GM13977 (cell line): Measurements from ENCODE around the gene COPB2.

ENCODE experiments used
- DNase-seq: peaks from one replicate; pipeline ENCODE4 v3.0.0; 2012; ENCODE audit warnings: low spot score
- in situ Hi-C: fragments of 300-500 bp; cut with MboI; formaldehyde crosslinking; loops from one replicate; pipeline ENCODE4 v1.12.0; 2022; ENCODE audit warnings: low sequenced_read_pairs, low pct_unique_long_range_greater_than_20kb, mixed read lengths, inconsistent platforms; ENCODE audit not compliant: unreplicated experiment
- TF ChIP-seq, protein P1 (sequence below): IDR thresholded peaks from 2 replicates; pipeline ENCODE4 v1.5.1; 2012; ENCODE audit warnings: mild to moderate bottlenecking, control low read depth; ENCODE audit not compliant: insufficient read depth; ENCODE audit errors: extremely low read depth, missing control alignments

COPB2 gene

DNA sequence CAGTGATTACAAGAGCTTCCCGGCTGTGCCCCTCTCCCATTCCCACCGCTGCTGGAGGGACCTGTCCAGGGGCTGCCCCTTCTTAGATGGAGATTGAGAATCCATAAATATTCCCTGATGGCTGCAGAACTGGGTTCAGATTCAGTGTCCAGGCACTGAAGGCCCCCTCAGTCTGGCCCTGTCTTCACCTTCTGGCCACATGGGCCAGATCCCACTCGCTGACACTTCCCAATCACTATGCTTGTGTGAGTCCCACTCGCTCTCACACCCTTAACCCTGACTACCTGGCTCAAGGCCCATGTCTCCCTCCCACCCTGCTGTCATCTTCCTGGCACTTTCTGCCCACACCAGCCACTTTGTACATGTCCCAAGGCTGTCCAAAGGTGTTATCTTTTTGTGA is 61.1 kb downstream of the COPB2 start:
- DNase-seq = peak; percentile 6
- in situ Hi-C loops = loop anchor here (25.0 kb wide), 1 partner anchor 216 kb away; no protein-coding TSS in a partner anchor
- TF ChIP-seq, protein P1, sequence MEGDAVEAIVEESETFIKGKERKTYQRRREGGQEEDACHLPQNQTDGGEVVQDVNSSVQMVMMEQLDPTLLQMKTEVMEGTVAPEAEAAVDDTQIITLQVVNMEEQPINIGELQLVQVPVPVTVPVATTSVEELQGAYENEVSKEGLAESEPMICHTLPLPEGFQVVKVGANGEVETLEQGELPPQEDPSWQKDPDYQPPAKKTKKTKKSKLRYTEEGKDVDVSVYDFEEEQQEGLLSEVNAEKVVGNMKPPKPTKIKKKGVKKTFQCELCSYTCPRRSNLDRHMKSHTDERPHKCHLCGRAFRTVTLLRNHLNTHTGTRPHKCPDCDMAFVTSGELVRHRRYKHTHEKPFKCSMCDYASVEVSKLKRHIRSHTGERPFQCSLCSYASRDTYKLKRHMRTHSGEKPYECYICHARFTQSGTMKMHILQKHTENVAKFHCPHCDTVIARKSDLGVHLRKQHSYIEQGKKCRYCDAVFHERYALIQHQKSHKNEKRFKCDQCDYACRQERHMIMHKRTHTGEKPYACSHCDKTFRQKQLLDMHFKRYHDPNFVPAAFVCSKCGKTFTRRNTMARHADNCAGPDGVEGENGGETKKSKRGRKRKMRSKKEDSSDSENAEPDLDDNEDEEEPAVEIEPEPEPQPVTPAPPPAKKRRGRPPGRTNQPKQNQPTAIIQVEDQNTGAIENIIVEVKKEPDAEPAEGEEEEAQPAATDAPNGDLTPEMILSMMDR = no peak

DNA sequence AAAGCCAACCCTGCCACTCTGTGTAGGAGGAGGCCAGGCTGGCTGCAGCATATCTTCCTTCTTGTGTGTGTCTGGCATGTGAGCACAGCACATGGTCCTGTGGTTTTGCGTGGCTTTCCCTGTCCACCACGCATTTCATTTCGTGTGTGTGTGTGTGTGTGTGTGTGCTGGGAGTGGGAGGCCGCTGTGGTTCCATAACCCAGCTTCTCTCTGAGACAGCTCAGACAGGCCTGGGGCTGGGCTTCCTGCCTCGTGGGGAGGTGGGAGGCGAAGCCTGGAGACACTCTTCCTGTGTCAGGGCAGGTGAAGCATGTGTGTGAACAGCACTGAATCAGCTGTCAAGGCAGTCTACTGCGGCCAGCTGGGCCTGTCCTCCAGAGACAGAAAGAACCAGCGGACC is 61.6 kb downstream of the COPB2 start:
- in situ Hi-C loops = loop anchor here (25.0 kb wide), 1 partner anchor 216 kb away; no protein-coding TSS in a partner anchor
- DNase-seq = no peak
- TF ChIP-seq, protein P1 = no peak

DNA sequence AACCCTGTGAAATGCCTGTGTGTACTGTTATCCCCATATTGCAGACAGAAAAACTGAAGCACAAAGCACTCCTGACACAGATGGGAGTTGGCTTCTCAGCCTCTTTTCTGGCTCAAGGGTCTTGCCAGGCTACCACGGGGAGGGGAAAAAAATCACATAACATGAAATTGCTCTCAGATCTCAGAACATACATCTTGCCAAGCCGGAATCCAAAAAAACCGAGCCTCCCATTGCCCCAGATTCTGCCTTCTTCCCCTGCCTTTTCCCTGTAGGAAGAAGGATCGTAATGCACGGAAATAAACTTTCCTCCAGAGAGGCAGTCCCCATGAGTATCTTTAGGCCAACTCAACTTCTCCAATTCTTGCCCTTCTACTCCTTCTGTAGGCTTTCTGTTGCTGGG is 62.2 kb downstream of the COPB2 start:
- in situ Hi-C loops = loop anchor here (25.0 kb wide), 1 partner anchor 215 kb away; no protein-coding TSS in a partner anchor
- TF ChIP-seq, protein P1 = no peak
- DNase-seq = no peak

DNA sequence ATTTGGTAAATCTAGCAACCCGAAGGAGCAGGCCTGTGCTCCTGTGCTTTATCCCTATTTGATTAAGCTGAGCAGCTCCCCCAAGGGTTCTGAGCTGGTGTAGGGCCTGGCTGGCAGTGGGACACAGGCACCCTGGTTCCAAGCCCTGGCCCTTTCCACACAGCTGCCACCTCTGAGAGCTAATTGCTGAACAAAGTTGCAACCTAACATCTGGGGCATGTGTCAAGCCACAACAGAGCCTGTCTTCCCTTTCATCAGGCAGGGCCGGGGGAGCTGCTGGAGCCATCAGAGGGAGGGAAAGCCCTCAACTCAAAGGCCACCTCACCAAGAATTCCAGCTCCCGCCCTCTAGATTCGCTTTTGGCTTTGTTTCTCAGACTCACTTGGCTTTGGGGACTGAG is 62.7 kb downstream of the COPB2 start:
- TF ChIP-seq, protein P1 = no peak
- in situ Hi-C loops = loop anchor here (25.0 kb wide), 1 partner anchor 214 kb away; no protein-coding TSS in a partner anchor
- DNase-seq = no peak

DNA sequence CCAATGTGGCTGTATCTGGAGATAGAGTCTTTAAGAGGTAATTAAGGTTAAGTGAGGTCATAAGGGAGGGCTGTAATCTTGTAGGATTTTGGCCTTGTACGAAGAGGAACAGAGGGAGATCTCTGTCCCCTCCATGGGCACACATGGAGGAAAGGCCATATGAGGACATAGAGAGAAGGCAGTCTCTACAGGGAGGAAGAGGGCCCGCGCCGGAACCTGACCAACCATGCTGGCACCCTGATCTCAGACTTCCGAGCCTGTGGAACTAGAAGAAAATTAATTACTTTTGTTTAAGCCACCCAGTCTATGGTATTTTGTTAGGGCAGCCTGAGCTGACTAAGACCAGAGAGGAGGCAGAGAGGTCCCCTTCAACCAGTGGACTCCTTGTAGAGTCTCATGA is 63.3 kb downstream of the COPB2 start:
- DNase-seq = no peak
- in situ Hi-C loops = loop anchor here (25.0 kb wide), 1 partner anchor 214 kb away; no protein-coding TSS in a partner anchor
- TF ChIP-seq, protein P1 = no peak

DNA sequence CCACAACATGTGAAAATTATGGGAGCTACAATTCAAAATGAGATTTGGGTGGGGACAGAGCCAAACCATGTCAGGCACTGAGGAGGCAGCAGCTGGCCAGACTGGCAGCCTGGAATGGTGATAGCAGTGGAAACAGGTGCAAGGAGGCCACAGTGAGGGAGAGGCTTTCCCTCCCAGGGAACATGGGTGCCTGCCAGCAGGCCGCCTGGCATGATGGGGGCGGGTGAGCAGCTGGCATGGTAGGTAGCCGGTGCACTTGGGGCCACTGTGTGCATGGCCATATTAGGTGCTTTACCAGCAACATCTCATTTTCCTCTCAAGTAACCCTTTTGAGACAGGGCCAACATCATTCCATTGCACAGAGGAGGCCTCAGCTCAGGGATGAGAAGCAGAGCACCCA is 63.9 kb downstream of the COPB2 start:
- DNase-seq = no peak
- TF ChIP-seq, protein P1 = no peak
- in situ Hi-C loops = loop anchor here (25.0 kb wide), 1 partner anchor 213 kb away; no protein-coding TSS in a partner anchor
